NCI-H187 (cell line): Measurements from ENCODE around the gene ZDHHC19.
"Not testable (repeated sequence)": the region's sequence is repeated elsewhere in the genome, so short reads cannot be mapped to it uniquely, and the experiment has no call there.

Experiments used
- DNase-seq, 2 experiments: peaks; one replicate each; lab custom pipeline; 2025; lab: John Stamatoyannopoulos, UW

Gene ZDHHC19, protein sequence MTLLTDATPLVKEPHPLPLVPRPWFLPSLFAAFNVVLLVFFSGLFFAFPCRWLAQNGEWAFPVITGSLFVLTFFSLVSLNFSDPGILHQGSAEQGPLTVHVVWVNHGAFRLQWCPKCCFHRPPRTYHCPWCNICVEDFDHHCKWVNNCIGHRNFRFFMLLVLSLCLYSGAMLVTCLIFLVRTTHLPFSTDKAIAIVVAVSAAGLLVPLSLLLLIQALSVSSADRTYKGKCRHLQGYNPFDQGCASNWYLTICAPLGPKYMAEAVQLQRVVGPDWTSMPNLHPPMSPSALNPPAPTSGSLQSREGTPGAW

DNA sequence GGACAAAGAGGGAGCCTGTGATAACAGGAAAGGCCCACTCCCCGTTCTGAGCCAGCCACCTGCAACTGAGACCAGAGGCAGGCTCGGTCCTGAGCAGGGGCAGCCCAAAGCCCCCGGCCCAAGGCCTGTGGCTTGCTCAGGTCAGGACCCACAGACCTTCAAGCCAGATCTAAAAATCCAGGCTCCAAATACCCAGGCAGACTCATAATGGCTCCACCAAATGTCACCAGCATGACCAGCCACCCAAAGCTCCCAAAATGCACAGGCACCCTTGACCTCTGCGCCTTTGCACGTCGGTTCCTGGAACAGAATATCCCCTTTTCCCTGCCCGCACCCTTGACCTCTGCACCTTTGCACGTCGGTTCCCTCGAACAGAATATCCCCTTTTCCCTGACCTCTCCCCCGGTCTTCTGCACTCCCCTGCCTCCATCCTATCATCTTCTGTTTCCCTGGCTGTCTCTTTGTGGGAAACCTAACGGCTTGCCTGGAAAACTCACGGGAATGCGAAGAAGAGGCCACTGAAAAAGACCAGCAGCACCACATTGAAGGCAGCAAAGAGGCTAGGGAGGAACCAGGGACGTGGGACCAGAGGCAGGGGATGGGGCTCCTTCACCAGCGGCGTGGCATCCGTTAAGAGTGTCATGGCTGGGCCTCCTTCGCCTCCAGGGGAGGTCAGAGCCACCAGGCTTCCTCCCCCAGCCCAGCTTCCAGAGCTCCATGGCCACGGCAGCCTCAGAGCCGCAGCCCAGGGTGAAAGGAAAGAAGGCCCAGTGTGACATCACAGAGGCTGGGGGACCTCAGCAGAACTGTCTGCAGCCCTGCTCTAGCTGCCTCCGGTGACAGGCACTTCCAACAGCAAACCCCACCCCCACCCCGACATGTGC lies at the start of gene ZDHHC19:
Gene ZDHHC19 (minus strand): TSS at position 728 of the 884 bp plus-strand sequence. CDS start 85 bp downstream, at position 643.
- no peak for DNase-seq

DNA sequence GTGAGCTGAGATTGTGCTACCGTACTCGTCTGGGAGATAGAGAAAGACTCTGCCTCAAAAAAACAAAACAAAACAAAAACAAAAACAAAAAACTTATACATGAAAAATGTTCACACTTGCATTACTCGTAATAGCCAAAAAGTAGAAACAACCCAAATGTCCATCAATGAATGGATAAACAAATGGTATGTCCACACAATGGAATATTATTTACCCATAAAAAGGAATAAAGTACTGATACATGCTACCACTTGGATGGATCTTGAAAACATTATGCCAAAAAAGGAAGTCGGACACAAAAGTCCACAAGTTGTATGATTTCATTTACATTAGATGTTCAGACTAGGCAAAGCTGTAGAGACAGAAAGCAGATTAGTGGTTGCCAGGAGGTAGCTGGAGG lies 49.6 kb upstream of the ZDHHC19 start:
- DNase-seq: no peak

DNA sequence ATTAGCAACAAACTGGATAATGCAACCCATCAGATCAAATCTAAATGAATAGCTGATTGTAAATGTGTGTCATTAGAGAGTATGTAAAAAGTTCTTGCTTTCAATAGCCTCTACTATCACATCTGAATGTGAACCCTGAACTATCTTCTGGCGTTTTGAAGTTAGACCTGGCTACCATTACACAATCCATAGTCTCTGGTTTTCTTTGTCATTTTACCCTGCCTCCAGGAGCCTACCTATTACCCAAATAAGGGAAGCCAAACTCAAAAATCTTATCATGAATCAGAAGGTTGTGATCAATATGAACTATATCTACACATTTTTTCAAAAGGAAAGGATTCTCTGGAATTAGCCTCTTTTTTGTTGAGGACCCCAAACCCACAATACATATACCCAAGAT lies 44.6 kb upstream of the ZDHHC19 start:
- no peak for DNase-seq

DNA sequence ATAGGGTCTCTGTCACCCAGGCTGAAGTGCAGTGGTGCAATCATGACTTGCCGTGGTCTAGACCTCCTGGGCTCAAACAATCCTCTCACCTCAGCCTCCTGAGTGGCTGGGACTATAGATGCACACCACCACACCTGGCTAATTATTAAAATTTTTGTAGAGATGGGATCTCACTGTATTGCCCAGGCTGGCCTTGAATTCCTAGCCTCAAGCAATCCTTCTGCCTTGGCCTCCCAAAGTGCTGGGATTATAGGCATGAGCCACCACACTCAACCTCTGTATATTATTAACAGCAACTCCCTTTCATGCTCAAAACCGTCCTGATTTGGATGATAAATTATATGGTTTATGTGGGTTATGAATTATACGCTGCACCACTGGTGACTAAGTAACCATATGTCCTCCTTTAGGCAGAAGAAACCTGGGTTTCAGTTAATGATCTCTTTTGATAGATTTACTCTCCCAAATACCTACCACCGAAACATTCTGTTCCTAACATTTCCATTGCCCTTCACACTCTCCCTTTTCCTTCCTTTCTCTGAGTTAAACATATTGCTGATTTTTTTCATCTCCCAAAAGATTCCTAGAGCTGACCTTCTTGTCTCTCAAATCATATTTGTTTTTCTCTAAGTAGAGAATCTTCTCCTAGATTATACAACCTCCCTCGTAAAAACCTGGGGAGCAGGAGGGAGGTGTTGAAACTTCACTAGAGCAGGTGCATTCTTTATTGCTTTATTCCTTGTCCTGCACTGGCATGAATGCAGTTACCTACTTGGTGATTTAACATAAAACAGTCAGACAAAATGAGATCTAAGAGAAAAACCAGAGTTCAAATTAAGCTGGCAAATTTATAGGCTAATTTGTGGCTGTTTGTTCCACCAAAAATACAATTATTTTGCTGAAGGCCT lies 43.4 kb upstream of the ZDHHC19 start:
- DNase-seq: no peak

DNA sequence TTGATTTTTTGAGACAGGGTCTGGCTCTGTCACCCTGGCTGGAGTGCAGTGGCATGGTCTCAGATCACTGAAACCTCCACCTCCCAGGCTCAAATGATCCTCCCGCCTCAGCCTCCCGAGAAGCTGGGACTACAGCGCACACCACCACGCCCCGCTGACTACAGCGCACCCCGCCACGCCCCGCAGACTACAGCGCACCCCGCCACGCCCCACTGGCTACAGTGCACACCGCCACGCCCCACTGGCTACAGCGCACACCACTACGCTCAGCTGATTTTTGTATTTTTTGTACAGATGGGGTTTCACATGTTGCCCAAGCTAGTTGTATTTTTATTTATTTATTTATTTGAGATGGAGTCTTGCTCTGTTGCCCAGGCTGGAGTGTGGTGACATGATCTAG lies 40.7 kb upstream of the ZDHHC19 start:
- DNase-seq: no peak

DNA sequence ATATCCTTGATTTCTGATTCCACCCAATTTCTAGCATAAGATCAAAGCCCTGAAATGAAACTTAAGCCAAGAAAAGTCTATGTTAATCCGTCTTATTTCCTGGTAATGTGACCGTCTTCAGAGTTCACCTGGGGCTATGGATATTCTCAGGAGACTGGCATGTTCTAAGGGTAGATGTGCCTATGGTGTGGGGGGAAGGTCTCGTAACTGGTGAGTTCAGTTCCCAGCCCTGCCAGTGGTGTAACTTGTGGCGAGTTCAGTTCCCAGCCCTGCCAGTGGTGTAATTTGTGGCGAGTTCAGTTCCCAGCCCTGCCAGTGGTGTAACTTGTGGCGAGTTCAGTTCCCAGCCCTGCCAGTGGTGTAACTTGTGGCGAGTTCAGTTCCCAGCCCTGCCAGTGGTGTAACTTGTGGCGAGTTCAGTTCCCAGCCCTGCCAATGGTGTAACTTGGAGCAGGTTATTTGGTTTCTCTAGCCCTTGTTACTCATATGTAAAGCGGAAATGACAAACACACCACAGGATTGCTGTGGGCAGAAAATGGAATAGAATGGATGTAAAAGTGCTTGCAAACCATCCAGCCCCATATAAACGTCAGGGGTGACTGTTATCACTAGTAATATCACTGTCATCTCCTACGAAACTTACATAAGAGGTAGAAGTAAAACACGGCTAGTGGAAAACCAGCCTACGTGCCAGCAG lies 35.6 kb upstream of the ZDHHC19 start:
- no peak for DNase-seq

DNA sequence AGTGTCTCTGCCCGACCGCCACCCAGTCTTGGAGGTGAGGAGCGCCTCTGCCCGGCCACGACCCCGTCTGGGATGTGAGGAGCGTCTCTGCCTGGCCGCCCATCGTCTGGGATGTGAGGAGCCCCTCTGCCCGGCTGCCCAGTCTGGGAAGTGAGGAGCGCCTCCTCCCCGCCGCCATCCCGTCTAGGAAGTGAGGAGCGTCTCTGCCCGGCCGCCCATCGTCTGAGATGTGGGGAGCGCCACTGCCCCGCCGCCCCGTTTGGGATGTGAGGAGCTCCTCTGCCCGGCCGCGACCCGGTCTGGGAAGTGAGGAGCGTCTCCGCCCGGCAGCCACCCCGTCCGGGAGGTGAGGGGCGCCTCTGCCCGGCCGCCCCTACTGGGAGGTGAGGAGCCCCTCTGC lies 33.0 kb upstream of the ZDHHC19 start:
- not testable (repeated sequence) for DNase-seq

DNA sequence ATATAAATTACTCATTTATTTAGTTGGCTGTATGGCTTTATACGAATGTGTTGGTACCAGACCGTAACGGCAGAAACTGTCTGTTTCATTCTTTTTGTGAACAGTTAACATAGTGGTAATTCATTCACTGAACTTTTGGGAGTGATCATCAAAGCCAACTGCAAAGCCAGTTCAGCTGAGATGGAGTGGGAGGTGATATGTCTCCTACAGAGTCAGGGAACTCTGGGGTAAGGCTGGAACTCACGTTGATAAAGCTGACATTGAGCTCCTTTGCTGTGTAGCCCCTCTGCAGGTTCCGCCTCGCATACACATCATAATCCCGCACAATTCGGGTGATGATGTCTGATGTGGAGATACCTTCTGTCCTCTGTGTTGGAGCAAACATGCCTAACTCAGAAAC lies 30.5 kb upstream of the ZDHHC19 start:
- no peak for DNase-seq

DNA sequence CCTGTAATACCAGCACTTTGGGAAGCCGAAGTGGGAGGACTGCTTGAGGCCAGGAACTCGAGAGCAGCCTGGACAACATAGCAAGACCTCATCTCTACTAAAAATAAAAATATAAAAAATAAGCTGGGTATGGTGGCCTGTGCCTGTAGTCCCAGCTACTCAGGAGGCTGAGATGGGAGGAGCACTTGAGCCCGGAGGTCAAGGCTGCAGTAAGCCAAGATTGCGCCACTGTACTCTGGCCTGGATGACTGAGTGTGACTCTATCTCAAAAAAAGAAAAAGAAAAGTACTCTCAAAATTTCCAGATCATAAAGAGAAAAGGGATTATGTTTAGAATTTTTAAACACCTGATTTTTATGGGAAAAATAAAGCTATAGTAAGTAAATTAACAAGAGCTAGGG lies 29.2 kb upstream of the ZDHHC19 start:
- no peak for DNase-seq

DNA sequence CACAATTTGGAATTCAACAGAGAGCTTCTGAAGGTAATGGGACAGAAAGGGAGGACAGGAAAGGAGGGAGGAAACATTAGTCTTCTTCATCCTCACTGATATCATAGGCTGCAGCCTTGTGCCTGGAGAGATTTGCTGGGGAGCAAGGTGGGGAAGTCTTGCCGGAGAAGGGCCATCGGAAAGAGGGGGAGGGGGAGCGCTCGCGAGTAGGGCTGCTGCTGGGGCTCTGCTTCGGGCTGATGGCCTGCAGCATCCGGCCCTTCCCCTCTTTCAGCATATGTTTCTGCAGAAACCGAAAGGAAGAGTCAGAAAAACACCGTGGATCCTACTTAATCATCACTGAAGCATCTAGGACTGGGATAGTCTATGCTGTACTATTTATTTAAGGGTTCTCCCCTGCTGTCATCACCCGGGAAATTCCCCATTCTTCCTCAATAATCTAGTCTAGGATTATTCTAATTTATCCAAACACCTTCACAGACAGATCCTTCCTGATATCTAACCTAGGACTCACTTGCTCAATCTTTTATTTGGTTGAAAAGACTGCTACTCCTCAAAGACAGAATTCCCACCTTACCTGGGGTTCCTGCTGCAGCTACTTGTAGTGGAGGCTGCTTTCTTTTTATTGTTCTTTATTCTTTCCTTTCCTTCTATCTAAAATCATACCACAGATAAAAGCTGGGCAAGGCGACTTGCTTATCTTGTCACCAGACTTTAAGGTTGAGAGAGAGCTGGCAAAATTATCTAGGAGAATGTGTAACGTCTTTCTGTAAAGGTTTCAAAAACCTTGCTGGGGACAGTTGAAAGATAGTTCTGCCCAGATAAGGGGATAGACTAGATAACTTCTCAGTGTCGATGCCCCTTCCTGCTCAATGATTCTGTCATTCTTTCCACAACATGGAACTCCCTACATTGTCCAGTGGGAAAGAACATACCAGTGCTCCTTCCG lies 27.7 kb upstream of the ZDHHC19 start:
- no peak for DNase-seq

DNA sequence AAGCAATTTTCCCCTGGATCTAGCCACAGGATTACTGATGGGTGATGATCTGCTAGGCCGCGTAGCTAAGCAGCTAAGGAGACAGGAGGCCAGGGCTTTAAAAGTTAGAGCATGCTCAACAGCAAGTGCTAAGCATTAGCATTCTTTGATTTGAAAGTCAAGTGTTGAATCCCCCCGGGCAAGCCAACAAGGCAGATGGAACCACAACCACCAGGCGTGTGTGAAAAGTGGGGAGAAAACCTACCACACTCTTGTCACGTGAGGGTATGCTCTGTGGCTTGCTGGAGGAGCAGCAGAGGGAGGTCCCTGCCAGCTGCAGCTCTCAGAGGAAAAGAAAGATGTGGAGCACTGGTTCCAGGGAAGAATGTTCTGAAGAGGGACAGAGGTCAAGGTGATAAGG lies 26.0 kb upstream of the ZDHHC19 start:
- peak in 1 of 2 experiments; percentile 8 for DNase-seq

DNA sequence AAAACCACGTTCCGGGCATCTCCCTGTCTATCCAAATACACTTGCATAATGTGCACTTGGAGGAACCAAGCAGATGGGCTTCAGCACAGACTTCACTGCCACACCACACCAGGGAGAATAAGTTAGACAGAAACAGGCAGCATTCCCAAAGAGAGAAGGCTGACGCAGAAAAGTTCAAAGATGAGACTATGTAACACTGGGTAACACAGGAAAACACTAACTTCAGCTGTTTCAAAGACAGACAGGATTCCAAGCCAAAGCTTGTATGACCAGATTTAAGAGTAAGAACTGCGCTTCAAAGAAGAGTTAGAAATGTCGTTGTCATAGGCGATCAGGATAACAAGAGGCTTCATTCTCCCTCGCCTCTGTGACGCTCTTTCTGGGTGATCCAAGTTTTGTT lies 25.0 kb upstream of the ZDHHC19 start:
- DNase-seq: no peak

DNA sequence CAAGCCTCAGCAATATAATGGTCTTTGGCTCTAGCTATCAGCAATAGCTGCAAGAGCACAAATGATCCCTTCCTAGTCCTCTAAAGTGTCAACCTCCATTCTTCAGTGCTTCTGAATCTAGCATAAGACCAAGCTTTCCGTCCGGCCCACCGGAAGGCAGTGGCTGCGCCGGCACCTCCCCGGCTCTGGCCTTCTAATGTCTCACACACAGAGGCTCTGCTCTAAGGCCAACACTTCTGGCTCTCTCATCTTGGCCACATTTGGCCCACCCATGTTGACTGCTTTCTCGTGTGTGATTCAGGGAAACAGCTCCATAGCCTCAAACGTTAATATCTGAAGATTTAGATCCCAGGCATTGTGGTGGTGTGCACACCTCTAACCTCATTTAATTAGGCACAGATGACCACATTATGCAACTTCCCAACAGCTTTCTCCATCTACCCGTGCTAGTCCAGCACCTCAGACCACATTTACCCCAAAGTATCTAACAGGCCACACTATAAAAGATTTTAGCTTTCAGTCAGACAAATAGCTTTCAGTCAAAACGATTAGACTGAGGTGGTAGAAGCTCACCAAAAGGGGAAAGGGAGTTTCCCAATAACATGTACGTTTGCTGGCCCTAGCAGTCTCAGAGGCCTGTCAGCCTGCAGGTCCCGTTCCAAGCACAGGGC lies 24.4 kb upstream of the ZDHHC19 start:
- no peak for DNase-seq

DNA sequence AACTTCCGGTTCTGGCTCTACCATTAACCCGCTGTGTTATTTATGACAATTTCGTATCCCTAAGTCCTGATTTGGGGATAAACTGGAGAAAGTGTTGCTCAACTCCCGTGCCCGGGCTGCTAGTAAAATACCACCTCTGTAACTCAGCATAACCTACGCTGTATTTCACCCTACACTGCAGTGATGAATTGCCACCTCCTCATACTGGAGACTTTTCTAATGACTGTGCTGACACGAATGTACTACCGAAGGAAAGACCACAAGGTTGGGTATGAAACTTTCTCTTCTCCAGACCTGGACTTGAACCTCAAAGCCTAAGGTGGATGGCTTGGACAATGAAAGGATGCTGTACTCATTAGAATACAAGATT lies 21.7 kb upstream of the ZDHHC19 start:
- DNase-seq: no peak

DNA sequence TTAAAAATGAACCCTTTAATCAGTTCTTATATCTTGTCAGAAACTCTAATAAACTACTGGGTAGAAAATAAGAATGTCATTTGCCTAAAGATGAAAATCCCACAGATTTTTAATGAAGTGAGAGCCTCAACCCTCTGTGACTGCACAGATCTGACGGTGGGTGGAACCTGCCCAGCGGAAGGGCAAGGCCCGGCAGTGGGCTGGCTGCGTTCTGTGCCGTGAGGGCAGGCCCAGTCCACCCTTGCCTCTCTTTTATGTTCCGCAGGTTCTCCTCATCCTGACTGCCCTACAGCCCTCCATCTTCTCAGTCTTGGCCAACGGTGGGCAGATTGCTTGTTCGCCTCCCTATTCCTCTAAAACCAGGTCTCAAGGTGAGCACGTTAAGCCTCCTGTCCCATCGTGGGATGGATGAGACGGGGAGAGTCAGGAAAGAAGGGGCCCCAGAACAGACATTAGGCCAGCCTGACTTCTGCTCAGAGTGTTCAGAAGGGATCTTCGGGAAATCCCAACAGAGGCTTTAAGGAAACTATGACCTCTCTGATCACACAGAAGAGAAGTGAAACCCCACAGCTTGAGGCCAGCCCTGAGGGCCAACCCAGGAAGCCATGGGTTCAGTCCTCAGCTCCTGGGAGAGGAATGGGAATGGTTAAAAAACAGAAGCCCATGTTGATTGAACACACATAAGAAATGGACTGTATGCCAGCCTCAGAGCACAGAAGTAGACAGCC lies 21.1 kb upstream of the ZDHHC19 start:
- no peak for DNase-seq

DNA sequence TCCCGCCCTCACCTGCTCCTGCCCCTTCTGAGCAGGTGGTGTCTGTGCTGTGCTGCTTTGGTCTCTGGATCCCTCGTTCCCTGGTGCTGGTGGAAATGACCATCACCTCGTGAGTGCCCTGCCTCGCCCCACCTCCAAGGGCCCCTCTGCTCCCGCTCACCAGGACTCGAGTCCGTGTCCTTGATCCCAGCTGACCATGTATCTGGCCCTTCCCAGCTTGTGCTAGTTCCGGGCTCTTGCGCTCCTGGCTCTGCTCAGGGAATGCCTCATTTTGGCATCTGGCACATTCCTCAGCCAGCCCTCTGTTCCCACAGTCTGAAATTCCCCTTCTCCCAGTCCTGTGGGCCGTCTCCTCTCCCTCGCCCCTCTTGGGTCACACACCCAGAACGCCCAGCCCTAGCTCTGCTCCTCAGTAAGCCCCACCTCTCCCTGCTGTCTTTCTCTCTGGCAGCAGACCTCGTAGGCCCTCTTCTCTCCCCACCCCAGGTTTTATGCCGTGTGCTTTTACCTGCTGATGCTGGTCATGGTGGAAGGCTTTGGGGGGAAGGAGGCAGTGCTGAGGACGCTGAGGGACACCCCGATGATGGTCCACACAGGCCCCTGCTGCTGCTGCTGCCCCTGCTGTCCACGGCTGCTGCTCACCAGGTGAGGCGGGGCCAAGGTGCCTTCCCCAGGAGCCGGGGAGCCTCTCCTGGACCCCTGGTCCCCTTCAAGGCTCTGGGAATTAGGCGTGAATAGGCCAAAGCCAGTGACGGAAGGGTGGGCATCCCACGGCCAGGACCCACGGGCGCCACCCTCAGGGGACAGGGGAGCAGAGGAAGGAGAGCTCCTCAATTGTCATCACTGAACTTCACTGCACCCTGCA lies 16.7 kb upstream of the ZDHHC19 start:
- no peak for DNase-seq

DNA sequence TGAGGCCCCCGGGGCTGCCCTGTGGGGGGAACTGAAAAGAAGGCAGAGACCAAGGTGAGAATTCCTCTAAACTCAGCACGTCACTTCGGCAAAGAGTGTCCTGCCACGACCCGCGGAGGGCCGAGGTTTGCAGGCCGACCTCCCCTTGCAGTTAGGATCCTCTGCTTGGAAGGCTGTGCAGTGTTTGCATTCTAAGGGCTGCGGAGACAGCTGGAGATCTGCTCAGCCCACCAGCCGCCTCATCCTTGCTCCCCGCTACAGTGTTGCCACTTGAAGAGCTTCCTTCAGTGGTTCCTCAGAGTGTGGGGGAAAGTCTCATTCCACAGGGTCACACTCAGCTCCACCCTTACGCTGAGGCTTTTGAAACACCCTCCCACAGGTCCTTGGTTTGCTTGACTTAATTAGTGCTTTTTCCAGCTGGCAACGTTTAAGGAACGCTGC lies 15.9 kb upstream of the ZDHHC19 start:
- DNase-seq: no peak

DNA sequence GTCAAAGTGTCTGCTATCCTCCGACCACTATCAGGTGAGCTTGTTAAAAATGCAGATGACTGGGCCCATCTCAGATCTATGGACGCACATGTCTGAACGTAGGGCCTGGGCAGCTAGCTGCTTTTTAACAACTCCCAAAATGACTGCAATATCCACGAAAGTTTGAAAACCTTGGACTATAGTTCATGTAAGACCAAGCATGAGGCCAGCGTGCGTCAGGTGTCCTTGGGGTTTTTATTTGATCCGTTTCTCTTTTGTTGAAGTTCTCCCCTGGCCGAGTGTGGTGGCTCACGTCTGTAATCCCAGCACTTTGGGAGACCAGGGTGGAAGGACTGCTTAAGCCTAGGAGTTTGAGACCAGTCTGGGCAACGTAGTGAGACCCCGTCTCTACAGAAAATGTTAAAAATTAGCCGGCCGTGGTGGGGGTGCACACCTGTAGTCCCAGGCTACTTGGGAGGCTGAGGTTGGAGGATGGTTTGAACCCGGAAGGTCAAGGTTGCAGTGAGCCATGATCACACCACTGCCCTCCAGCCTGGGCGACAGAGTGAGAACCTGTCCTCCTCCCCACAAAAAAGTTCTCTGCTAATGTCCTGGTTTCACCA lies 14.7 kb upstream of the ZDHHC19 start:
- DNase-seq: no peak
